T-helper 2 cell (primary cell): Measurements from ENCODE around the gene NUPR1.
A peak's percentile ranks its signal among the peaks of the same experiment; 100 is the strongest.
"Not testable (repeated sequence)": the region's sequence is repeated elsewhere in the genome, so short reads cannot be mapped to it uniquely, and the experiment has no call there.

Experiments
- DNase-seq, 5 experiments: peaks; one replicate each; pipeline versions ENCODE4 v3.0.0 to v3.0.0-alpha.2; 2012 to 2022

The NUPR1 gene

GRCh38 chr16:28554634-28555423 lies 16.1 kb upstream of the NUPR1 start:
- peak in 1 of 5 experiments; percentile 22 for DNase-seq

DNA sequence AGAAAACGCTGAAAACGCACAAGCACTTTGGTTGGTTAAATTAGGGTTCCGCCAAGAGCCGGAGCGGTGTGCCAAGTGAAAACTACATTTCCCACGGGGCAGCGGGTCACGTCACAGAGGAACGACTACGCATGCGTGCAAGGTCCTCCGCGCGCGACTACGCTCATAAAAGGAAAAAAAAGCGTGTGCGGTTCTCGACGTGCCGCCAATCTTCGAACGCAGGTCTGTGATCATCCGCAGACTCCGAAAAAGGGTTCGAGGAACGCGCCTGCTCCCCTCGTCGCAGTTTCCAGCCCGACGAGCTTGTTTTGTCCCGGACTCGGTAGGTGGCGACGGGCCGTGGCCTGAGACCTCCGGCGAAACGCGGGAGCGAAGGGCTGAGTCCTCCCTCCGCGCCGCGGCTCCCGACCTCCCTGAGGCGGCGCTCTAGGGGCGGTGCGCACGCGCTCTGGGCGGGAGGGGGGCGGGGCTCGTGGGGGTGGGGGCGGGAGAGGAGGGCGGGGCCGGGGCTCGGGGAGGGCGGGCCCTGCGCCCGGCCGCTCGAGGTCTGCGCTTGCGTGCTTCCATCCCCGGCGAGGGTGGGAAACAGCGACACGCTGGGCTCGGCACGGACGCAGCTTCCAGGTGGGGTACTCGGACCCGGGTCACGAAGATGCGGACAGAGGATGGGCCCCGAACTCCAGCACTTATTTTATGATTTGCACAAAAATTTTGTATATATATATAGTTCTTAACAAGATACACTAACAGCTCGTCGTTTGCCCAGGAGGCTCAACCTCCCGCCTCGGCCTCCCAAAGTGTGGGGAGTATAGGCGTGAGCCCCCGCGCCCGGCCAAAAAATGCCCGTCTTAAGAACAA lies 15.2 kb upstream of the NUPR1 start, which contains the start of gene SGF29:
SGF29 (plus strand) TSS at position 145 of the 858 bp plus-strand sequence. CDS start 27,150 bp downstream, outside the sequence.
- DNase-seq: peak; percentile 78 to 96 (median 90)

GRCh38 chr16:28549301-28549899 lies 10.6 kb upstream of the NUPR1 start:
- DNase-seq: peak in 1 of 5 experiments; percentile 57

GRCh38 chr16:28548306-28548802 lies 9.6 kb upstream of the NUPR1 start:
- no peak for DNase-seq

- DNase-seq: no peak
These were observed 7.9 kb upstream of the NUPR1 start for GRCh38 chr16:28546626-28547025.

DNA sequence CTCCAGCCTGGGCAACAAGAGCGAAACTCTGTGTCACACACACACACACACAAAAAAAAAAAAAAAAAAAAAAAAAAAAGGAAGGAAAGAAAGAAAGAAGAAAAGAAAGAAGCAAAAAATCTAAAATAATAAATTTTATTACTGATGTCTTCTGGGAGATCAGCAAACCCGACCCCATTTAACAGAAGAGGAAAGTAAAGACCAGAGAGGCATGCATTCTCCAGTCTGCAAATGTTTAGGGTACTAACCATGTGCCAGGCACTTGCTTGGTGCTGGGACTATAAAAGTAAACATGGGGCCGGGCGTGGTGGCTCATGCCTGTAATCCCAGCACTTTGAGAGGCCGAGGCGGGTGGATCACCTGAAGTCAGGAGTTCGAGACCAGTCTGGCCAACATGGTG lies 7.2 kb upstream of the NUPR1 start:
- not testable (repeated sequence) for DNase-seq

- DNase-seq: no peak
These were observed 6.2 kb upstream of the NUPR1 start for GRCh38 chr16:28544998-28545397.

- DNase-seq: no peak
These were observed 4.3 kb upstream of the NUPR1 start for GRCh38 chr16:28543072-28543471.

GRCh38 chr16:28542646-28543045 lies 3.9 kb upstream of the NUPR1 start:
- DNase-seq: no peak

GRCh38 chr16:28540346-28540745 lies 1.6 kb upstream of the NUPR1 start:
- no peak for DNase-seq

- no peak for DNase-seq
These were observed 626 bp downstream of the NUPR1 start for GRCh38 chr16:28537964-28538732.

DNA sequence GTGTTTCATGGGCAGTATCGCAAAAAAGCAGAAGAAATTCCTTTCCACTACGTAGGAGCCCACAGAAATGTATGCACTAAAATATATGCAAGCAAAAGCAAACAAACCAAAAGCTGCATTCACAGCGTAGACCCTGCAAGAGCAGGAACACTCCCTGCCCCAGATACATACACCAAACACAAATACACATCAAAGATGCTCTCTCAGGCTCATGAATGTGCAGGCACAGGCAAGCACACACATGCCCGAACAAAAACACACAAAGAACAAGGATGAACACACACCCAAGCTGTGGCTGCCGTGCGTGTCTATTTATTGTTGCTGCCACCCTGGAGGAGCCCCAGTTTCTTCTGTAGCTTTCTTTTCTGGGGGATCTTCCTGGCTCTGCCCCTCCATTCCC lies 1.7 kb downstream of the NUPR1 start:
- no peak for DNase-seq

DNA sequence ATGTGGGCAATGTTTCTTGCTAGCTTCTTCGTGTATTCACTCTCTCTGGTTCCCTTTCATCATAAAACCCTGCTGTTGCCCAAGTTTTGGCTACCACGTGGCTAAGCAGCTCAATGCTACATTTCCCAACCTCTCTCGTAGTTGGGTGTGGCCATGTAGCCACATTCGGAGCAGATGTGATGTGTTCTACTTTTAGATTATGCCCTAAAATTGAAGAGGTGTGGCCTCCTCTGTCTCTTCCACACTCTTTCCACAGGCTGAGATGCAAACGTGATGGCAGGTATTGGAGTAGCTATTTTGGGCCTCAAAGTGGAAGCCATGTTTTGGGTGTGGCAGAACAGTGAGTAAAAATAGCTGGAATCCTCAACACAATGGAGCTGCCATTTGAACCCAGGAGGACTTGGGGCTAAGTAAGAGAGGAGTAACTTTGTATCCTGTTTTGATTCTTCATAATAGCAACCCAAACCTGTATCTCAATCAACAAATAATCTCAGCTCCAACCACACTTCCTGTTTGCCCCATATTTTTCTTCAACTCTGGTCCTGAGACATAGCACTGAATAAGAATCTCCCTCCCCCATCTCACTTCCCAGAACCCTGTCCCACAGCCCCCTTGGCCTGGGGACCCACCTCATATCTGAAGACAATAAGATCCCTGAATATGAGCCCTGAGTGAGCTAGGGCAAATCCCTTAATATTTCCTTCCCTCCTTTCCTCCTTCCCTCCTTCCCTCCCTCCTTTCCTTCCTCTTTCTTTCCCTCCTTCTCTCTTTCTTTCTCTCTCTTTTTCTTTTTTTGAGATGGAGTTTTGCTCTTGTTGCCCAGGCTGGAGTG lies 4.0 kb downstream of the NUPR1 start:
- DNase-seq: peak in 2 of 5 experiments; percentile 20 to 72

GRCh38 chr16:28532940-28533647 lies 5.7 kb downstream of the NUPR1 start:
- no peak for DNase-seq

DNA sequence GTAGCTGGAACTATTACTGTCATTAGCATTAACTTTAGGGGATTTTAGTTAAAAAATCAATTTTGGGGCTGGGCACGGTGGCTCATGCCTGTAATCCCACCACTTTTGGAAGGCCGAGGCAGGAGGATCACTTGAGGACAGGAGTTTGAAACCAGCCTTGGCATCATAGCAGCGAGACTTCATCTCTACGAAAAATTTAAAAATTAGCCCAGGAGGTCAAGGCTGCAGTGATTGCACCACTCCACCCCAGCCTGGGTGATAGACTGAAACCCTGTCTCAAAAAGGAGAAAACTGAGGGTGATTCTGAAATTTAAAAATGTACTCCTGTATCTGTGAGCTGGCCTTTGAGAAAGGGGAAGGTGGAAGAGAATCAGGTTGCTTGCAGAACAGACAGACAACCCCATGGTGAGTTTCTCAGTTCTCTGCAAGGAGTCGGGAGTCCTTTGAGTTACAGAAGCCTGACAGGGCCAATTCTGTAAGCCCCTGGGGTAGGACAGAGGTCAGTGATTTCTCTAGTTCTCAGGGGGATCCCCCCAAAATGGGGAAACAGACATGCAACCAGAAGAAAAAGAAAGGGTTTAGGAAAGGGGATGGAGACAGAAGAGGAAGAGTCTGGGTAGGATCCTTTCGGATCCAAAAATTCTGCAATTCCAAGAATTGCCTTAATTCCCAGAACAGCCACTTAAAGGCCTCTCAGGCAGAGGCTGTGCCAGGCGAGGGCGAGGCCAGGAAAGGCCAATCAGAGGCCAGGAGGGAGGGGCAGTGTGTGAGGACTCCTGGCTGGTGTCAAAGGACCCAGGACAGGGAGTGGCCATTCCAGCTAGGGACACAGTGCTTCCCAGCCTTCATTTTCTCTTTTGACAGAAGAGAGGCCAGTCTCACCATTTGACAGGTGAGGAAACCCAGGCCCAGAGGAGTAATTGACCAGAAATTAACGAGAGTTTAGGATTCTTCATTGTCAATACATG lies 6.7 kb downstream of the NUPR1 start:
- DNase-seq: no peak

DNA sequence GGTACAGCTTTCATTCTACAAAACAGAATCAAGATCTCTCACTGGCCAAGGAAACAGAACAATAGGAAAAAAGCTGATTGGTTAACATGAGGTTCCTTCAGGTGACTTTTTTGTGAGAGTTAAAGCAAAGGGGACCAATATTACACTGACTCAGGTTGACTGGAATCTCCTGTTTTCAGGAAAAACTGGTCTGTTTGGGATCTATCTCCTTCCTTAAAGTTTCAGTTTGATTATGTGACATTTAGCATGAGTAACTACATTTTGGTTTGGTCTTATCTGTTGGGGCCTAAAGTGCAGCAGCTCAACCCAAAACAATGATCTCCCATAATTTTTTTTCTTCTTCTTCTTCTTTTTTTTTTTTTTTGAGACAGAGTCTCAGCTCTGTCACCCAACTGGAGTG lies 9.7 kb downstream of the NUPR1 start:
- no peak for DNase-seq

GRCh38 chr16:28528463-28528867 lies 10.3 kb downstream of the NUPR1 start:
- DNase-seq: no peak

GRCh38 chr16:28527985-28528384 lies 10.8 kb downstream of the NUPR1 start:
- no peak for DNase-seq

DNA sequence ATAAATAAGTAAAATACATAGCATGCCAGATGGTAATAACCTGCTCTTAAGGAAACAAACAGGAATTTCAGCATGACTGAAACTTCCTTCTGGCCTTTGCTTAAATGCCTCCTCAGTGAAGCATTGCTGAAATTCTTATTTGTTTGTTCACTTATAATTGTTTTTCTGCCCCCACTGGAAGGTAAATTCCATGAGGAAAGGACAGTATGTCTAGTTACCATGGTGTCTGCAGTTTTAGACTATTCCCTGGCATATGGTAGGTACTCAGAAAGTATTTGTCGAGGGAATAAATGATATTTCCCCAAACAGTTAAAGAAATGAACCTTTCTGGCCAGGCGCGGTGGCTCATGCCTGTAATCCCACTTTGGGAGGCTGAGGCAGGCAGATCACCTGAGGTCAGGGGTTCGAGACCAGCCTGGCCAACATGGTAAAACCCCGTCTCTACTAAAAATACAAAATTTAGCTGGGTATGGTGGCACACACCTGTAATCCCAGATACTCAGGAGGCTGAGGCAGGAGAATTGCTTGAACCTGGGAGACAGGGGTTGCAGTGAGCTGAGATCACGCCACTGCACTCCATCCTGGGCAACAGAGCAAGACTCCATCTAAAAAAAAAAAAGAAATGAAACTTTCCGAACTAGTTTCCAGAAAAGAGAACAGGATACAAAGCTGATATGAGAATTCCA lies 11.5 kb downstream of the NUPR1 start:
- DNase-seq: not testable (repeated sequence)
